HAP-1 (cell line): ENCODE results near the gene SUFU.

Source experiments
- DNase-seq, 2 experiments: peaks; one replicate each; pipeline ENCODE4 v3.0.0-alpha.2; 2016 to 2020; ENCODE audit warnings: low spot score in 2 of 2
- H3K27me3 ChIP-seq: fragments of 250-450 bp; sonication (Bioruptor Pico); 2 replicates; pipeline ENCODE4 v1.5.1; 2020; ENCODE audit warnings: low read depth, mild to moderate bottlenecking, moderate library complexity
- H3K36me3 ChIP-seq: fragments of 250-450 bp; sonication (Bioruptor Pico); replicated peaks from 2 replicates; pipeline ENCODE4 v1.5.1; 2020; ENCODE audit warnings: mild to moderate bottlenecking
- H3K4me1 ChIP-seq: fragments of 250-450 bp; sonication (Bioruptor Pico); 2 replicates; pipeline ENCODE4 v1.5.1; 2020; ENCODE audit warnings: mild to moderate bottlenecking
- H3K4me3 ChIP-seq: fragments of 250-450 bp; sonication (Bioruptor Pico); 2 replicates; pipeline ENCODE4 v1.5.1; 2020; ENCODE audit warnings: mild to moderate bottlenecking, moderate library complexity
- H3K9me3 ChIP-seq: fragments of 250-450 bp; sonication (Bioruptor Pico); 2 replicates; pipeline ENCODE4 v1.5.1; 2020; ENCODE audit warnings: mild to moderate bottlenecking, moderate library complexity
- in situ Hi-C: fragments of 300-500 bp; cut with MboI; formaldehyde crosslinking; loops from 3 replicates; pipeline ENCODE4 v1.14.3; 2020; ENCODE audit warnings: low sequenced_read_pairs, inconsistent platforms, mixed read lengths

SUFU gene

DNA sequence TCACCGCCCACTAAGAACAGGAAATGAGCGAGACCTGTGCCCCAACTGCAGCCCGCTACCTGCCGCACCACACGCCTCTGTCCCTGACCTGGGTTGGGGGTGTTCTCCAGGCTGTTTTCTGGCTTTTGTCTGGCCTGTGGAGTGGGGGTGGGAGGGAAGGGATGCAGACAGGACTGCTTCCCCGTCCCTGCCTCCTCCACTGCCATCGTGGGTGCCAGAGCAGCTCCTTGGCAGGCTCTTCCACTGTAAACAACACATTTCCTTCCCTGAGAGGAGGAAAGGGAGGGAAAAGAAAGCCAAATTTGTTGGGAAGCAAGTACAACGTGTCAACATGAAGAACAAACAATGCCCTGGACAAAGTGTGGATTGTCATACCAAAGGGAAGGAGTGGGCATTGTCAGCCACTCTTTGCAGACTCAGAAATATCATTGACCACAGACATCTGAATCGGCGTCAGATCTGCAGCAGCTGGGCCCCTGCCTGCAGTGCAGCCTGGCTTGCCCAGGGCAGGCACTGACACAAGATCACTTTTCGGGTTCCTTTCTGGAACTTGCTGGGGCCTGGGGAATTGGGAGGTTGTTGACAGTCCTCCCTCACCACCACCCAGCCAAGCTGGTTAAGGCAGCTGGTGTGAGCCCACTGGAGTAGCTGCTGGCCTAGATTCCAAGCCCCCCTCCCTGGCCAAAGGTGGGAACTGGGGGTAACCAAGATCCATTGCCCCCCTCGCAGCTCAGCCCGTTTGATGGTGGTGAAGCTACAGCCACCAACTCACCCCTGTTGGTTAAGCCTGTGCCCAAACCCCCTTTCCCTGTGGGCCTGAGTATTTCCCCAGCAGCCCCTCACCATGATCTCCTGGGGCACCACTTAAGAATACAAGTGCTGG is 117.9 kb downstream of the SUFU start:
- H3K4me3 ChIP-seq: no peak overlapping the region
- no peak for DNase-seq
- peaks cover 8% of the 10 kb centered on the region for H3K36me3 ChIP-seq
- no peaks in the 10 kb centered on the region for H3K4me1 ChIP-seq
- in situ Hi-C loops: no loop called here
- H3K27me3 ChIP-seq: no peaks in the 10 kb centered on the region
- H3K9me3 ChIP-seq: no peaks in the 10 kb centered on the region

DNA sequence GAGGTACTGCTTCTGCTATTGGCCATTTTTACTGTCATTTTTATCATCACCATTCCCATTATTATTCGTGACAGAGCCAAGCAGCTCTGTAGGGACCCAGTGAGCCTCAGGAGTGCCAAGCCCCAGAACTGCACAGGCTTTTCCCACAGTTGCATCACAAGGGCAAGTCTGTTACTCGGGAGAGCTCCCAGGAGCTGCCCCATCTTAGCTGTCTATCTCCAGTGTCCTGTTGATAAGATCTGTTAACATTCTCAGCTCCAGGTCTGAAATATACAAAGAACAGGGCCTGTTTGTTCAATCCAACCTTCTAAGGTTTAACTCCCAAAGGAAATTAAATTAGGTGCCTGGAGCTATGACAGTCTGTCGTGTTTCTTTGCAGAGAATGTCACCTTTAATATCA is 120.3 kb downstream of the SUFU start:
- peaks cover 15% of the 10 kb centered on the region for H3K4me1 ChIP-seq
- no peaks in the 10 kb centered on the region for H3K36me3 ChIP-seq
- in situ Hi-C loops: no loop called here
- no peaks in the 10 kb centered on the region for H3K9me3 ChIP-seq
- no peak for DNase-seq
- no peaks in the 10 kb centered on the region for H3K27me3 ChIP-seq
- H3K4me3 ChIP-seq: no peak overlapping the region

DNA sequence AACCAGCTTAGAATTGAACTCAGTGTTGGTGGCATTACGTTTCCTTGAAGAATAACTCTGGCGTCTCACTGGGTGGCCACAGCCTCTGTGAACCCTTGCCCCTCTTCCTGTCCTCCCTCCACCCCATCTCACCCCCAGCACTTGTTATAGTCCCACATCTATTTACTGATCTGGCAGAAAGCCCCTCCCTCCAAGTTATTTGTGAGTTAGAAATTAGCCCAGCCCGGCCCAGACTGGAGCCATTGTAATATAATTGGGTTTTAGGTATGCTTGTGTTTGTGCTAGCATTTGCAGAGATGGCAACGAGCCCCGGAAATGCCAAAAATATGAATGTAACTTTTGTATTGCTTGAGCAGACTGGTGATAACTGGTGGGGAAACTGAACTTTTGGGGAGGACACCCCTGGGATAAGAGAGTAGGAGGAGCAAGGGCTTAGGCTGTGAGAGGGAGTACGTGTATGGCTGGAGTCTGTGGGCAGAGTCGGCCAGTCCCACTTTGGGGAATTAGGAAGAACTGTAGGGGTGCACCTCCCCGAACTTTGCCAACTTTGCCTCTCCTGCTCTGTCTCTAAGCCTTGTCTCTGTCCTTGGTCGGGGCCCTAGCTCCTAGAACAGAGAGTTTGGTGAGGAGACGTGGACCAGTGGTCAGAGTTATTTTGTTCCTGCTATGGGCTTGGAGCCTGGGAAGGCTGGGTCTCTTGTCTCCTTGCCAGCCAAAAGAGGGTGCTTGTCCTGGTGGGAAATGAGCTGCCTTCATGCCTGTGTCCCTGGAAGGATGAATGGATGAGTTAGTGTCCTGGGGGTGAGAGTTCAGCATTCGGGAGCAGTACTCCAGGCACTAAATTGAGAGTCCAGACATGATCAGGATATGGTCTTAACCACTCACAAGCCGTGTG is 121.2 kb downstream of the SUFU start:
- Histone ChIP-seq H3K4me3 (no peak overlapping the region), H3K27me3 (no peaks in the 10 kb centered on the region), H3K36me3 (no peaks in the 10 kb centered on the region; the same call in 1 of the 2 replicates), H3K4me1 (peaks cover 19% of the 10 kb centered on the region), H3K9me3 (no peaks in the 10 kb centered on the region)
- DNase-seq: no peak
- in situ Hi-C loops: no loop called here

DNA sequence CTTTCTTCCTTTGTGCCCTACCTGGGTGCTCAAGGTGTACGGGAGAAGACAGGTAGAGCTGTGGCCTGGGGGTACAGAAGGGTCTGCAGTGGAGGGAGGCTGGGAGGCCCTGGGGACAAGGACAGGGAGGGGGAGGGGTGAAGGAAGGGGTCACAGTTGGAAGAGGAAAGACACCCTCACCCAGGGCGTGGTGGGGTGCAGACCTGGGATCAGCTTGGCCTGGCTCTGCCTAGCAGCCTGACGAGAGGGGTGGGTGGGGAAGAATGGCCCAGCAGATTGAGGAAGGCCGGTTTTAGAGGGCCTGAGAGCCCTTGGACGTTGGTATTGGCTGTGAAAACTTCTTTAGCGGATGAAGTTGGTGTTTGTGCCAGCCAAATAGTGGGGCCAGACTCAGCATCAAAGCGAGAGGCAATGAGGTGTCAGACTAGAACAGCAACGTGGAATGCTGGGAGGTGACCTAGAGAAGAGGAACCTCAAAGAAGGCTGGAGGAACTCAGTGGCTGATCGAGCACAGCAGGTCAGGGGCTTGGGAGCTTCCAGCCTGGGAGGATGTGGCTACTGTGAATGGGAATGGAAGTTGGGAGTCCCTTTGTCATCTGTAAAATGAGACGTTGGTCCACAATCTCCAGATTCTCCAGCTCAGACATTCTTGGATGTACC is 122.4 kb downstream of the SUFU start:
- Histone ChIP-seq H3K4me3 (no peak overlapping the region), H3K36me3 (no peaks in the 10 kb centered on the region; the same call in none of the 2 replicates), H3K9me3 (no peaks in the 10 kb centered on the region), H3K4me1 (peaks cover 19% of the 10 kb centered on the region), H3K27me3 (no peaks in the 10 kb centered on the region)
- in situ Hi-C loops: no loop called here
- DNase-seq: no peak

DNA sequence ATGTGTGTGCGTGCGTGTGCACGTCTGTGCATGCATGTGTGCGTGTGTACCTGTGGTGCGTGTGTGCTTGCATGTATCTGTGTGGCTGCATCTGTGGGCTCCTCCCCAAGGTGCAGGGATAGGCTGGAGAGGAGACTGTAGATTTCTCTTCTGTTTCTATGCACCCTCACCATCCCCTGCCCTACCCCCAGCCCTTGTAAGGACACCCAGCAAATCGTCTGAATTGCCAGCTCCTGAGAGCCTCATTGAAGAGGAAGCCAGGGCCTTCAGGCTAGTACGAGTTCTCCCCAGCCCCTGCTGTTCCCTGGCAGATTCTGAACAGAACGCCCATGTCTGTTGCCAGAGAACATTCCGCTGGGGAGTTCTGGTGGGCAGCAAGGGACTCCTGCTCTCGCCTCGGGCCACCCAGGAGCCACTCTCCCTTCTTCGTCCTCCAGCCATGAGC is 123.5 kb downstream of the SUFU start:
- in situ Hi-C loops: no loop called here
- DNase-seq: no peak
- H3K27me3 ChIP-seq: no peaks in the 10 kb centered on the region
- no peak overlapping the region for H3K4me3 ChIP-seq
- peaks cover 19% of the 10 kb centered on the region for H3K4me1 ChIP-seq
- H3K36me3 ChIP-seq: no peaks in the 10 kb centered on the region; the same call in none of the 2 replicates
- H3K9me3 ChIP-seq: no peaks in the 10 kb centered on the region

DNA sequence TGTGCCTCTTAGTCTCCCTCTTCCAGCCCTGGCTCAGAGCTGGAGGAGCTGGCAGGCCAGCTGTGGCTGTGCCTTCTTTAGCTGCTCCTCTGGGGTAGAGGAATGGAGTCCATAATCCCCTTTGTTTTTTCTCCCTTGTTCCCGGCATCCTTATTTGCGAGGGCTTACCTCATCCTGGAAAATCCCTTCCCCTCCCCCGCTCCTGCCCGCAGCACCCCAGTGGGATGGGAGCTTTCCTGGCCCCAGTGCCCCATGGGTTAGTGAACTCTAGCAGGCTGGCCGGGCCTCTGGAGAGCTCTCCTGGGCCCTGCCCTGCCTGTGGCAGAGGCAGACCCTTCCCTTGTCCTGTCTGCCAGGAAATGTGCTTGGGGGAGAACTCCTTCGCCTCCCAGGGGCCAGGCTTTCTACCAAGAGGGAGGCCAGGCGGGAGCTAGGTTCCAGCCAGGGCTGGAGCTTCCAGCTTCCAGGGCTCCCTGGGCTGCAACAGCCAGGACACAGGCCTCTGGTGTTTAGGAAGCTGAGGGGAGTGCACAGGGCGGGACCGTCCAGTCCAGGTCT is 124.0 kb downstream of the SUFU start:
- H3K4me3 ChIP-seq: no peak overlapping the region
- no peaks in the 10 kb centered on the region for H3K27me3 ChIP-seq
- in situ Hi-C loops: no loop called here
- no peaks in the 10 kb centered on the region for H3K9me3 ChIP-seq
- DNase-seq: peak; percentile 30 to 75
- peaks cover 19% of the 10 kb centered on the region for H3K4me1 ChIP-seq
- H3K36me3 ChIP-seq: no peaks in the 10 kb centered on the region; the same call in none of the 2 replicates

DNA sequence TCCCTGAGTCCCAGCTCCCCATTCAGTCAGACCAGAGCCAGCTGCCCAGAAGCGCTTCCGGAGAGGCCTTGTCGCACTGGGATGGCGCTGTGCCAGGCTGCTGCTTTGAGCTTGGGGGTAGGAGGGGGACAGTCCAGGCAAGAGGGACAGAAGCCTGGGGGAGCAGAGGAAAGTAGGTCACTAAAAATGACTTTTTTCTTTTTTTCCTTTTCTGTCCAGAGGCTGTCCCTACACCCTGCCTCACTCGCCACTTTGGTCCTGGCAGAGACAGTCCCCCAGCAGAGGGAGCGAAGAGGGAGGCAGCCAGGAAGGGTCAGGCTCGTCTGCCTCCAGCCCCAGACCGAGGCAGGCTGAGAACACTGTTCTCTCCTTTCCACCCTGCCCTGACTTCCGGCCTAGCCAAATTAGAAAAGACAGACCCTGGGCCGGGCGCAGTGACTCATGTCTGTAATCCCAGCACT is 124.7 kb downstream of the SUFU start:
- Histone ChIP-seq H3K4me3 (no peak overlapping the region), H3K27me3 (no peaks in the 10 kb centered on the region), H3K36me3 (no peaks in the 10 kb centered on the region; the same call in none of the 2 replicates), H3K9me3 (no peaks in the 10 kb centered on the region), H3K4me1 (peaks cover 19% of the 10 kb centered on the region)
- no peak for DNase-seq
- in situ Hi-C loops: no loop called here

DNA sequence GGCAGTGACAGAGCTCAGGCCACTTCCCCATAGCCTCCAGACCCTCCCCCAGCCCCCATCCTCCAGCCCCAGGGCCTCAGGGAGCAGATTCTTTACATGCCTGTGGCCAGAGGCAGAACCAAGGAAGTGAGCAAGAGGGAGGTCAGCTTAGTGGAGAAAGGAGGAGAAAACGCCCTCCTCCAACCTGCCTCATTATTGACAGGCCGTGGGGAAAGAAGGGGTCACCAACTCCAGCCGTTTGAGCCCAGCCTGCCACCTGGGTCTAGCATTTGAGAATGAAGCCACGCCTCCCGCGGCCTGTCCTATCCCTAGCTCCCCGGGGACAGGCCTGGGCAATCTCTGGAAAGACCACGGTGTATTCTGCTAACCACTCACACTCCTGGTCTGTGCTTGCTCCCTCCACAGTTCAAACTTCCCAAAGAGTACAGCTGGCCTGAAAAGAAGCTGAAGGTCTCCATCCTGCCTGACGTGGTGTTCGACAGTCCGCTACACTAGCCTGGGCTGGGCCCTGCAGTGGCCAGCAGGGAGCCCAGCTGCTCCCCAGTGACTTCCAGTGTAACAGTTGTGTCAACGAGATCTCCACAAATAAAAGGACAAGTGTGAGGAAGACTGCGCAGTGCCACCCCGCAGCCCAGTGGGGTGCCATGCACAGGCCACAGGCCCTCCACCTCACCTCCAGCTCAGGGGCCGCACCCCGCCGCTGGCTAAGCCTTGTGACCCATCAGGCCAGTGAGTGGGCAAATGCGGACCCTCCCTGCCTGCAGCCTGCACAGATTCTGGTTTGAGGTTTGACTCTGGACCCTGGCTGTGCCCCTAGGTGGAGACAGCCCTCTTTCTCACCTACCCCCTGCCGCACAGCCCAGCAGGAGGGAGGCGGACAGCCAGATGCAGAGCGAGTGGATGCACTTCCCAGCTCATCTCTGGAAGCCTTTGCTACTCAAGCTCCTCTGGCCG is 126.2 kb downstream of the SUFU start:
- H3K4me3 ChIP-seq: no peak overlapping the region
- H3K27me3 ChIP-seq: no peaks in the 10 kb centered on the region
- no peaks in the 10 kb centered on the region for H3K9me3 ChIP-seq
- no peaks in the 10 kb centered on the region; the same call in none of the 2 replicates for H3K36me3 ChIP-seq
- in situ Hi-C loops: no loop called here
- DNase-seq: peak in 1 of 2 experiments; percentile 61
- peaks cover 19% of the 10 kb centered on the region for H3K4me1 ChIP-seq

DNA sequence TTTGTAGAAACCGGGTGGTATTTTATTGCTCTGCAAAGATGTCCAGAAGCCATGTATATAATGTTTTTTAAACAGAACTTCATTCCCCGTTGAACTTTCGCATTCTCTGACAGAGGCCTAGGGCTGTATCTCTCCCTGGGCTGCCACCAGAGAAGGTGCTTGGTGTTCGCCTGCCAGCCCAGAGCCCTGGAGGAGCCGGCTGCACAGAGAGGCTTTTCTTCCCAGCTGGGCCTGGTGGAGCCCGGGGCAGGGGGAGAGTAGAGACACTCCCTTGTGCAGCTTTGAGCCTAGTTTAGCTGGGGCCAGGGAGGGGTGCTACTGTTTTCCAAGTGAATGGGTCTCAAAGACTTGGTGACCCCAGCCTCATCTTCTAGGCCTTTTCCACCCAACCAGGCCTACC is 126.9 kb downstream of the SUFU start:
- Histone ChIP-seq H3K4me1 (peaks cover 19% of the 10 kb centered on the region), H3K27me3 (no peaks in the 10 kb centered on the region), H3K36me3 (no peaks in the 10 kb centered on the region; the same call in none of the 2 replicates), H3K4me3 (no peak overlapping the region), H3K9me3 (no peaks in the 10 kb centered on the region)
- no peak for DNase-seq
- in situ Hi-C loops: no loop called here

DNA sequence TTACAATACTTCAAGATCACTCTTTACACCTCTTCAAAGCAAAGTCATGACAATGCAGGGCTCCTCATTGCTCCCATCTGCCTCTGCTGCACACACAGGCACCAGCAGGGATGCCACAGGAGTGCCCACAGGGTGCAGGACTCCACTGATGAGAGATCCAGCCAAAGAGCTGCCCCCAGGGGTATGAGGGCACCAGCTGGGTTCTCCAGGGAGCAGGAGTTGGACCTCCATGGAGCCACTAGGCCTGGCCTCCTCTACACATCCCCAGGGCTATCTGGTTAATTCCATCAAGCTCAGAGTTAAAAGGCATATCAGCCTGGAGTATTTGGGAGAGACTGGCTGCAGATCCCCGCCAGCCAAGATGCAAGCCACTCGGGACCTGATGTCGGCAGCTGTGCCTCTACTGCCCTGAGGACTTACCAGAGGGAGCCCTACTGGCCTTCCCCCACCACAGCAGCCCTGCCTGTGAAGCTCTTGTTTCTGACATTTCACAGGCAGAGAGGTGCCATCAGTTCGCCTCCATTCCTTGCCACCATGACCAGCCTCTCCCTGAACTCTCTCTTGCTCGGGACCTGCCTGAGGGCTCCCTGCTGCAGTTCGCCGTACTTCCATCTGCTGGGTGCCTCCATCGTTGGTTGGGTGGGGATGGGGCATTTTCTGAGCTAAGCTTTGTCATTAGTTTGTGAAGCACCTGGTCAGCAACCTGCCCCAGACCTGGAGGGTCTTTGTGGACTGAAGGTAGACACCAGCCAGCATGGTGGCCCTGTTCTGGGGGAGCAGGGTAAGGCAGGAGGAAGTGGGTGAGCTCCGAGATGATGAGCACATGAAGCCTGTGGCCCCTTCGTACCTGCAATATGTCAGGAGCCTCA is 128.0 kb downstream of the SUFU start:
- Histone ChIP-seq H3K27me3 (no peaks in the 10 kb centered on the region), H3K36me3 (no peaks in the 10 kb centered on the region; the same call in none of the 2 replicates), H3K4me3 (no peak overlapping the region), H3K4me1 (peaks cover 19% of the 10 kb centered on the region), H3K9me3 (no peaks in the 10 kb centered on the region)
- in situ Hi-C loops: no loop called here
- DNase-seq: no peak

DNA sequence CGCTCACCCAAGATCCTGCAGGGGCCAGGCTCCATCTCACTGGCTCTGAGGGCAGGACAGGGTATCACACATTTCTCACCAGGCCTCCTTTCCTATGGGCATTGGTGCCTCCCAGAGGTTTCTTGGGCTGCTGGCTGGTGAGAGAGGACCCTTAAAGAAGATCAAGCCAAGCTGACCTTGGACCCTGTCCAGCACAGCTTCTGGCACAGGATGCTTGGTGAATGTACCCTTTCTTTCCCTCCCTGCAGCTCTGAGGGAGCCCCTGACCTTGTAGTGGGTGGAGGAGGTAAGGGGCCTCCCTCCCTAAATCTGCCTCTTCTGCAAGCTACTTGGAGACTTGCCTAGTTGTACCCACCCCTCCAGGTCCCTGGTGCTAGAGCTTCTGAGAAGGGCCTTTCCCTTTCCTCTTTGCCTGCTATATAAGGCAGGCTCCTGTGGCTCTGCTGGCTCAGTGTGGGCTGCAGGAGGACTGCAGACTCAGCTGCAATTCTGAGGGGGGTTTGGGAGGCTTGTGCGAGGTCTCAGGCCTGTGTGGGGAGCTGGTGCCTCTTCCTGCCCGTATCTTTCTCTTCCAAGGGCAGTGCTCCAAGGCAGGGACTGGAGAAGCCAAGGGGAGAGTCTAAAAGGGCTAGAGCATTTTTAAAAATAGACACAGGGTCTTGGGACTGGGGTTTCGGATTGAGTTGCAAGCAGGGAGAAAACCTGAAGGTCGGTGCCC is 128.8 kb downstream of the SUFU start:
- Histone ChIP-seq H3K9me3 (no peaks in the 10 kb centered on the region), H3K4me3 (no peak overlapping the region), H3K4me1 (peaks cover 13% of the 10 kb centered on the region), H3K36me3 (no peaks in the 10 kb centered on the region; the same call in none of the 2 replicates), H3K27me3 (no peaks in the 10 kb centered on the region; the same call in 1 of the 2 replicates)
- no peak for DNase-seq
- in situ Hi-C loops: no loop called here
